Measurements from ENCODE around the gene SAP30BP.
"Not testable (repeated sequence)": the region's sequence is repeated elsewhere in the genome, so short reads cannot be mapped to it uniquely, and the experiment has no call there.

Gene SAP30BP

DNA sequence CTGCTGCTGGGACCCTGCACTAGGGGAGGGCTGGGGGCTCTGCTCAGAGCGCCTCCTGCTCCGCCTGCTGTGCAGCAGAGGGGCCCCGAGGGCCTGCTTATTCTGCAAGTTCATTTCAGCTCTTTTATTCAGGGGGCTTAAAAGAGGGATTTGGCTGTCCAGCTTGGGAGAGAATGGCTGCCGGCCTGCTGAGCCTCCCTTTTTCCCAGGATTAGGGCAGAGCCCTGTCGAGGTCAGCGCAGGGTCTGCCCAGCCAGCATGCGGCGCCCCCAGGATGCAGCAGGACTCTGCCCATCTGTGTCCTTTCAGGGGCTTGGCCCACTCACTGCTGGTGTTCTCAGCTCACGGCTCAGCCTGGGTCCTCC lies 32.8 kb upstream of the SAP30BP start:
- no peak for FAIRE-seq

GRCh38 chr17:75634754-75635609 lies 32.2 kb upstream of the SAP30BP start:
- FAIRE-seq = no peak

DNA sequence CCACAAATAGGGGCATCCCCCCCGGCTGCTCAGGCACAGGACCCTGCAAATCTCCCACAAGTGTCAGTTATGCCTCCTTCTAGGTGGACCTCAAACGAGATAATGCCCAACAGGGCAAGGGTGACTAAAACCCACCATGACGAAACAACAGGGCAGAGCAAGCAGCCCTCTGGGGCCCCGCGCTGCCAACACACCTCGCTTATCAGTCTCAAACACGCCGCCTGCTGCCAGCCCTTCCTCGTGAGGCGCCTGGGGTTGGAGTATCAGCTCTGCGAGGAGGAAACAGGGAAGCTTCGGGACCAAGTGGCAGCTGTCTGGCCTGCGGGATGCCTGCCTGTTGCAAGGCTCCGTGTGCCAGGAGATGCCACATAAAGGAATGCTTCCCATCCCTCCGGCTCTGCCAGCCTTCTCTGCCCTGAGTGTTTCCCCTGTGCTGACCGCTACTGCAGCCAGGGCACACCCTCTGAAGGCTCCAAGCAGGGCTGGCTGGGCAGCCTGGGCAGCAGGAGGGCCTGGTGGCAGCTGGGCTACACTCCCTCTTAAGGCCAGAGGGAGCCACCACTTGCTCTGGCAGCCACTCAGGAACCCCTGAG lies 31.4 kb upstream of the SAP30BP start:
- FAIRE-seq = no peak

DNA sequence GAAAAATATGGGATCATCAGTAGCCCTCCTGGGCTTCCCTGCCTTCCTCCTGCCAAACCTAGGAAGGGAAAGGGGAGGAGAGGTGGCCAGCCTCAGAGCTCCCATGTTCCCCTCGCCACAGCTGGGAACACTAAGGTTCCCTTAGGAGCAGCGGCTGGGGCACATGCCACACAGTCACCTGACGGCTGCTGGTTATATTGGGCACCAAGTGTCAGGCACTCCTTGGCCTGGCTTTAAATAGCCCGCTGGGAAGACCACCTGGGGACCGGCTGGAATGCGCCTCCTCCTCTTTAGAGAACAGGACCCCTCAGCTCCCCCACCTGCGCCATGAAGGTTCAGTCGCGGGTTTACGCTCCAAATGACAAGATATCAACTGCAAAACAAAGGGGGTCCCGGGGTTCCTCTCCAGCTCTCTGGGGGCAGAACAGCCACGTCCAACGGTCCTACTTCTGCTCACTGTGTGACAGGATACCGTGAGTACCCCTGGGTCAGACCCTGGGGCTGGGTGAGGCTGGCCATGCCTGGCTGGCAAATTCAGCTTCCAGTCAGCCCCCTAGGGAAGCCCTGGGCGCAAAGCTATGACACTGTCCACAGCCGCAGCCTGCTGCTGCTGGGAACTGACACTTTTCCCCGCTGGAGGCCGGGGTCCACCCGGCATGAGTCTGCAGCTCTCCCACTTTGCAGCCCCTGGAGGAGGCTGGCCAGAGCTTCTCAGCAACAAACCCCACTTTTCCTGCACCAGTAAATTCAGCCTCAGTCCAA lies 30.6 kb upstream of the SAP30BP start:
- no peak for FAIRE-seq

GRCh38 chr17:75637143-75637538 lies 30.0 kb upstream of the SAP30BP start:
- FAIRE-seq = no peak

DNA sequence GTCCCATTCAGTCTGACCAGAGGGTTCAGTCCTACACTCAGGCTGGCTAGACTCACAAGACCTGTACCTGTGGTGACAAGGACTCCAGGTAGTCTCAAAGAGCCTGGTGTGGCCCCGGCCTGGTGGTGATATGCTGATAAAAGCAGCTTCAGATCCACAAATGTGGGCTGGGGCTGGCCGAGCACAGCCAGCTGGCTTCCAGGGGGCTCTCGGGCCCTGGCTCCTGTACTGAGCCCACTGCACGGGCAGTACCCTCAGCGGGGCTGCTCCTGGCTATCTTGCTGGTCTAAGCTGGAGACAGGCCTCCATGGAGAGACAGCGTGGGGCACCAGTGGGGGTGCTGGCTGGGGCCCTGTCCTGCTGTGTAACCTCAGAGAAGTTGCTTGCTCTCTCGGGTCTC lies 29.6 kb upstream of the SAP30BP start:
- no peak for FAIRE-seq

DNA sequence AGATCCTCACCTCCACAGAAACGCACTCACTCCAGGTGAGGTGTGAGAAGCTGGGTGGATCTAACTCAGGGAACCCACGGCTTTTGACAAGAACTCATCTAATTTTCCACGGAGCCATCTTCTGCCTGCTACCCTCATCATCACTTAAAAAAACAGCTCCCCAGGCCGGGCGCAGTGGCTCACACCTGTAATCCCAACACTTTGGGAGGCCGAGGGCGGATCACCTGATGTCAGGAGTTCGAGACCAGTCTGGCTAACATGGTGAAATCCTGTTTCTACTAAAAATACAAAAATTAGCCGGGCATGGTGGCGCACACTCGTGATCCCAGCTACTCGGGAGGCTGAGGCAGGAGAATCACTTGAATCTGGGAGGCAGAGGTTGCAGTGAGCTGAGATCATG lies 29.1 kb upstream of the SAP30BP start:
- FAIRE-seq = not testable (repeated sequence)

- no peak for FAIRE-seq
These were observed 28.2 kb upstream of the SAP30BP start for GRCh38 chr17:75638893-75639292.

GRCh38 chr17:75639327-75639726 lies 27.8 kb upstream of the SAP30BP start:
- FAIRE-seq = no peak

DNA sequence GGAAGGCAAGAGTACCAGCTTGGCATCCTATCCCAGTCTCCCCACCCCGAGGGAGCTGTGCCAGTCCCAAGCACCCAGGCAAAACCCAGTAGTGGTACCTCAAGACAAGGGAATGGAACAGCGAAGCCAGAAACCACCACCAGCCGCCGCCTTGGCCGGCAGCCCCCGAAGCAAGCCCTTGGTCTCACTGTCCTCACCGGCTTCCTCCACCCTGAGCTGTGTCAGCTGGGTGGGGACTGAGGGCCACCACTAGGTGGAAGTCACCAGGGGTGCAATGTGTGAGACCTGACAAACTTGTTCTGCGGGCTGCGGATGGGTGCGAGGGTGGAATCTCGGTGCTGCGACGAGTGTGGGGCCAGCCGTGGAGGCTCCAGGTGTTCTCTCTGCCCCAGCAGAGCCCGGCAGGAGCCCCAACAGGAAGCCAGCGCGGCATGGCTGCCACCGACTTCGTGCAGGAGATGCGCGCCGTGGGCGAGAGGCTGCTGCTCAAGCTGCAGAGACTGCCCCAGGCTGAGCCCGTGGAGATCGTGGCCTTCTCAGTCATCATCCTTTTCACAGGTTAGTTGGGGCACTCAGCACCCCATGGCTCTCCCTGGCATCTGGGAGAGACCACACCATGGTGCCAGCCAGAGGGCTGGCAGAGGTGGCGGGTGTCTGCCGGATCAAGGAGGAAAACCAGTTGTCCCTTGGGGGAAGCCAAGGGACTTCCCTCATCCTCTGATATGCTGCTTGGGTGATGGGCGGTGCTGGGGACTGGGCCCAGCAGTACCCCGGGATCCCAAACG lies 27.2 kb upstream of the SAP30BP start:
- no peak for FAIRE-seq

- FAIRE-seq = no peak
These were observed 26.5 kb upstream of the SAP30BP start for GRCh38 chr17:75640556-75641119.

DNA sequence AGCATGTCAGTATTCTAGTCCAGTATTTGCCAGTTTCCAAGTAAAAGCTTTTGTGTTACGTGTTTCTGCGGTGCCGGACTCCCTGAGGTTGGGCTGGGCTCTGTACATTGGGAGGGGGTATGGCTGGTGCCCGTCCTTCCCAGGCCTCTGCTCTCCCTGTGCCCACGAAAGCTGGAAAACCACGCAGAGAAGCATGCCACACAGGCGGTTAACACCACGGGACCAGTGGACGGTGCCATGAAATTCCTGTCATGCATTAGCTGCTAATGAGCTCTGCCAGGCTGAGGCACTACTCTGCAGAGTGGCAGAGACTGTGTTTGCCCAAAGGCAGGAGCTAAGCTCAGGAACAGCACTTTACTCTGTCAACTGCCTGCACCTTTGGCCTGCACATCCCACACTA lies 25.8 kb upstream of the SAP30BP start:
- FAIRE-seq = no peak

- FAIRE-seq = no peak
These were observed 24.9 kb upstream of the SAP30BP start for GRCh38 chr17:75642182-75642783.

DNA sequence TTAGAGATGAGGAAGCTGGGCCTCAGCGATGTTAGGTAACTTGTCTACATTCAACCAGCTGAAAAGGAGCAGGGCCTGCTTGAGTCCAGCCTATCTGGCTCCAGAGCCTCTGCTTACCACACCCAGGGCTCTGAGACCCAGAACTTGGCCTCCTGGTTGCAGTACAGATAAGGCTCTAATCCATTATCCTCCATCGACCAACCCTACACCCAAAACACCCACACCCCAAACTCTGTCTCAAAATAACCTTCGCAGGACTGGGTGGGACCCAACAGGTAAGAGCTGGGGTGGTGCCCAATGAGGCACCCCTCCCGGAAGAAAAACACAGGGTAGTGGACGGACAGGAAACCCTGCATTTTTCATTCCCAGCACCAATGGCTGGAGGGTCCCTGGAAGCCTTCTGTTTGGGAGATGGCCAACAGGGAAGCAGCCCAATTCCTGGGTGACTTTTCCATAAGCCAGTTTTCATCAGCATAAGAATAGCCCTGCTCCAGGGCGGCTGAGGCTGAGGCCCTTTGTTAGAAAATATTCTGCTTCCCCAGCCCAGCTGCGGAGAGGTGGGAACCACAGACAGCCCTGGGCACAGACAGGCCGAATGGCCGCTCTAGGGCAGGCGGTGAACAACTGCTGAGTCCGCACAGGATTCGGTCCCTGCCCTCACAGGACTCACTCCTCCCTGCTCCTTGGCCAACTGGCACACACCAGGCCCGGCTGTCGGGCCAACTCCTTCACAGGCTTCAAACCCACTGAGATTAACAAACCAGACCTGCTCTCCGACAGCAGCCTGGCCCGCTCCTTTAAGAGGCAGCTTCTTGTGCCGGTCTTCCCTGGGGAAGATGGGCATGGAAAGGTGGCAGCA lies 24.1 kb upstream of the SAP30BP start:
- FAIRE-seq = no peak

- no peak for FAIRE-seq
These were observed 23.5 kb upstream of the SAP30BP start for GRCh38 chr17:75643643-75644017.

DNA sequence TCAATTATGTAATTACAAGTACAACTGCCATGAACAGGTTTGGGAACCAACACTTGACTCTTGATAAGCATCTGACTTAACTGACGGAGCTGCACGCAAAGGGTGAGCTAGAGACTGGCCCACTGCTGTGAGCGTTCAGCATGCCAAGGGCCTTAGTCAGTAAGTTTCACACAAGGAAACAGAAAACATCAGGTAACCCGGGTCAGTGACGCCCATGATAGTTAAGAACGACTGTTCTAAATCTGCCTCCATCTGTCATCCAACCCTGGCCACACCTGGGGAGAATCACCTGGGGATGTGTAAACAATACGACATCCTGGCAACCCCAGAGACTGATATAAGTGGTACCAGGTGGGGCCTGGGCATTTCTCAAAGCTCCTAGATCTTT lies 21.6 kb upstream of the SAP30BP start:
- peak; percentile 60 for FAIRE-seq

DNA sequence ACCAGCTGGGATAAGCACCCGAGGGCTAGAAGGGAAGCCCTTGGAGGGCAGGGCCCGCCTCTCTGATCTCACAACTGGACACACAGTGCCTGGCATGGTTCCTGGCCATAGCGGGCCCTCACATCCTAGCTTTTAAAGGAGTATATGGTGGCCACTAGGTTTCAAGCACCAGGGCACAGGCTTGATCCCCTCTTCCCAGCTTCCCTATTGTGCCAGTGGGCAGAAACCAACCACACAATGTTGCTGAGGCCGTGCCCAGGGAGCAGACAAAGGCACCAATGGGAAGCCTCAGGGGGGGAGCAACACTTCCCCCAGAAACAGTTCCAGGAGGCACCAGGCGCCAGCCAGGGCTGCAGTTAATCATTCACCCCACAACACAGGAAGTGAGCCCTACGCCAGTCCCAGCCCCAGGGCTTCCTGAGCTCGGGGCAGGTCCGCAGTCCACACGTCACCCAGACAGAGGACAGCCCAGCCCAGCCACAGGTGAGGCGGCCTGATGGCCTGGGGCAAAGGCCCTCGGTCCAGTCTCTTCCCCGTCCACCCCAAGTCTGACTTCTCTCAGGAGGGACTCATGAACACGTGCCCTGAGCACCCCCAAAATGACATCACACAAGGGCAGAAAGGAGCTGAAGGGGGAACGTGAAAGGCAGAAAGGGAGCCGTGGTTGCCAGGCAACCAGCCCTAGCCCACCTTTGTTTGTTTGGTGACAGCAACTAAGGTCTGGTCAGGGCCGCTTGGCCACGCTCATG lies 21.1 kb upstream of the SAP30BP start:
- no peak for FAIRE-seq

GRCh38 chr17:75646638-75646992 lies 20.5 kb upstream of the SAP30BP start:
- no peak for FAIRE-seq

GRCh38 chr17:75647061-75647460 lies 20.1 kb upstream of the SAP30BP start:
- FAIRE-seq = no peak

DNA sequence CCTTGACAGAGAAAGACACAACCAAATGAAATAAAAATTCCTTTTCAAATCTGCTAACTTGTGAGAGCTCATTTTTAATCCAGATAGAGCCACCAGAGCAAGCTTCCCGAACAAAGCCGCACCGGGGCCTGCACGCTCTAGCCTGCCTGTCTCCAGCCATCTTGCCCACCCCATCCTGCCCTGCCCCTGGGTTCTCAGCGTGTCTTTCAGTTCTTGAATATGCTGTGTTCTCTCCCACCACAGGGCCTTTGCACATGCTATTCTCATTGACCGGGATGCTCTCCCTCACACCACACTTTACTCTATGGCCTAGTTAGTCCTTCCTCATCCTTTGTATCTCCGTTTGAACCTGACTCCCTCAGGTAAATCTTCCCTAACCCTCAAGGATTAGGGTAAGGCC lies 19.2 kb upstream of the SAP30BP start:
- no peak for FAIRE-seq

DNA sequence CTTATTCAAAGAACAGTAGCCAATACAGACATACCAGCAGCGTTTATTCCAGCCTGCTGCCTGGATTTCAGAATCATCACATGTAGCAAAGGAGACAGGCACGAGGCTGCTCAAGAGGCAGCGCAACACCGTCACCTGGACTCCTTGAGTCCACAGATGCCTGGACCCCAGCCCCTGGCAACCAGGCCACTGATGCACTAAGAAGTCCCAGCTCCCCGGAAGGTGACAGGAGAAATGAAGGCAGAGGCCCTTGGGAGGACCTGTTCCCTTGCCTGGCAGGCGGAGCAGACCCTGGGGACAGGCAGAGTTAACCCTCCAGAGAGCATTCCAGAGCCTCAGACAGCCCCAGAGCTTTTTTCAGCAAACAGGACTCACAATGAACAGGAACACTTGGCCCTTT lies 17.5 kb upstream of the SAP30BP start:
- FAIRE-seq = no peak

All from colon (tissue), 2 donors.